Kidney glomerular epithelial cell (primary cell): ENCODE data around the gene MSLN.
"Not testable (repeated sequence)": the region's sequence is repeated elsewhere in the genome, so short reads cannot be mapped to it uniquely, and the experiment has no call there.

Experiments
- DNase-seq: peaks from one replicate; lab custom pipeline; 2025; lab: John Stamatoyannopoulos, UW

MSLN gene

DNA sequence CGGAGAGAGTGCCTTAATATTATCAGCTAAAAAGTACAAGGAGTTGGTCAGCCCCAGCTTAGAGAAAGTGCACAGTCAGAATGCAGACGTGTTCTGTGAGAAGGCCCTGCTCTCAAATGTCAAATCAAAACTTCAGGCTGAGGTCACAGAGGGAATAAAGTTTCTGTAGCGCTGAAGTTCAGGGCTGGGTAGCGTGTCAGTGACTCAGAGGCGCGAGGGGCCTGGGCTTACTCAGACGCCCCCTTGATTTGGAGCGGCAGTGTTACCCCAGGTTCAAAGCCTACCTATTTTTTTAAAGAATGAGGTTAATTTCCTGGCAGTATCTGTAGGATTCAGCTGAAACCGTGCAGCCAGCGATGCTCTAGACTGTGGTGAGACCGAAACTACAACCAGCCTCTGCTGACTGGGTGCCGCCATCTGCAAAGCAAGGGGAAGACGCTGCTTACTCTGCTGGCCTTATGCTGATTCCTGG, 24.5 kb upstream of the MSLN start:
- DNase-seq: no peak

- DNase-seq: no peak
Observed at GRCh38 chr16:736936-737481, 23.5 kb upstream of the MSLN start.

- DNase-seq: no peak
Observed at GRCh38 chr16:739560-740458, 20.7 kb upstream of the MSLN start.

DNA sequence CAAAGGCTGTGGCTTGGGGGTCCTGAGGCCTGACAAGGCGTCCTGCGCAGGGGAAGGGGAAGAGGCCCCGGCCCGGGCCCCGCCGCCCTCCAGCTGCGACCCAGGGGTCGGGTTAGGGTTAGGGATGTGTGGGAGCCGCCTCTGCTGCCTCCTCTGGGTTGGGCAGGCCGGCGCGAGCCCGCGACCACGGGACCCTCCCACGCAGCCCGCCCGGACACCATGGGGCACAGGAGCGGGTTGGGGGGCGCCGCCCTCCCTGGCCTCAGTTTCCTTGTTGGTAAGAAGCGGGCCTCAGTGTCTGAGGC, 20.1 kb upstream of the MSLN start:
- no peak for DNase-seq

DNA sequence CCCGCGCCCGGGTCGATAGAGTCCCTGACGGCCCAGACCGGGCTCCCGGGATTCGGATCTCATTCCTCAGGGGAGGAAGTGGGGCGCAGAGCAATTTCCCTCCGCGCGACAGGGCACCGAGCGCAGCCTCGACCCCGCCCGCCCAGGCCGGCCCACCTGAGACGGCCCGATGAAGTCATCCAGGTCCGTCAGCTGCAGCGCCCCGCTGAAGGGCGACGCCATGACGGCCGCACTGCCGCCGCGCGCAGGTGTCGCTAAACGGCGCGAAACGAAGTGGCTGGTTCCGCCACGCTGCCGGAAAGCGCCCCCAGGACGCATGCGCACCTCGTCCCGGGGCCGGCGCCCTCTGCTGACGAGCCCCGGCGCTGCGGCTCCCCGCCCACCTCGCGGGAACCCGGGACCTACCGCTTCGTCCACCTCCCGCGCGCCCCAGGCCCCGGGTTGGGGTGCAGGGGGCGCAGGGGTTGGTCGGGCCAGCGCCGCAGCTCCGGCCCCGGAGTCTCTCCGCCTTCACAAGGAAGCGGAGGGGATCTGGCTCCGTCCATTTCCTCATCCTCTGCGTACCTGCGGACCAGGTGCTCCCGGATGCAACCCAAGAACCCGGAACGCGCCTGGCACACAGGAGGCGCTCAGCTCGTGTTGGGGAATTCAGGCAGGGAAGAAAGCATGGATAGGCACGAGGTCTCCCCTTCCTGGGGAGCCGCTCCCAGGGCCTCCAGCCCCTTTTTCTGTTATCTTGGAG, 19.6 kb upstream of the MSLN start, which contains the start of gene CIAO3:
Gene CIAO3, minus strand, starts transcription at position 234 of the 742 bp plus-strand sequence. Its CDS starts 12 bp downstream, at position 222.
- peak; percentile 67 for DNase-seq

DNA sequence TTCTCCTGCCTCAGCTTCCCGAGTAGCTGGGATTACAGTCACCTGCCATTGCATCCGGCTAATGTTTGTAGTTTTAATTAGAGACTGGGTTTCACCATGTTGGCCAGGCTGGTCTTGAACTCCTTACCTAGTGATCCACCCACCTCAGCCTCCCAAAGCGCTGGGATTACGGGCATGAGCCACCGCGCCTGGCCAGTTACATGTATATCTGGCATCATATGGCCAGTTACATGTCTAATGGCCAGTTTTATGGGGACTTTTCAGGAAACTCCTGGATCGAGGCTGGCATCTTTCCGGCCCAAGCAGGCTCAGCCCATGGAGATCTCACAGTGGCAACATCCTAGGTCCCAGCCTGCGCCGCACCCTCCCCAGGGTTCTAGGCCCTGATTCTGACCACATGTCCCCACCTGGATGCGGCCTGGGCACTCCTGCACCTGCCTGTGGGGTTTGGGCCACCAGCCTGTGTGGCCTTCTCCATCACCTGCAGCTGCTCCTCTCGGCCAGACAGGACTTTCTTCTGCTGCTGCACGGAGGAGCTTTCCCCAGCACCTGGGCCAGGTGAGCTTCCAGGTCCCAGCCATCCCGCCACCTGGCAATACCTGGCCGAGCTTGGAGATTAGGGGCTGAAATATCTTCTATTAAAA, 18.4 kb upstream of the MSLN start:
- DNase-seq: no peak

- not testable (repeated sequence) for DNase-seq
Observed at GRCh38 chr16:742894-743293, 17.6 kb upstream of the MSLN start.

DNA sequence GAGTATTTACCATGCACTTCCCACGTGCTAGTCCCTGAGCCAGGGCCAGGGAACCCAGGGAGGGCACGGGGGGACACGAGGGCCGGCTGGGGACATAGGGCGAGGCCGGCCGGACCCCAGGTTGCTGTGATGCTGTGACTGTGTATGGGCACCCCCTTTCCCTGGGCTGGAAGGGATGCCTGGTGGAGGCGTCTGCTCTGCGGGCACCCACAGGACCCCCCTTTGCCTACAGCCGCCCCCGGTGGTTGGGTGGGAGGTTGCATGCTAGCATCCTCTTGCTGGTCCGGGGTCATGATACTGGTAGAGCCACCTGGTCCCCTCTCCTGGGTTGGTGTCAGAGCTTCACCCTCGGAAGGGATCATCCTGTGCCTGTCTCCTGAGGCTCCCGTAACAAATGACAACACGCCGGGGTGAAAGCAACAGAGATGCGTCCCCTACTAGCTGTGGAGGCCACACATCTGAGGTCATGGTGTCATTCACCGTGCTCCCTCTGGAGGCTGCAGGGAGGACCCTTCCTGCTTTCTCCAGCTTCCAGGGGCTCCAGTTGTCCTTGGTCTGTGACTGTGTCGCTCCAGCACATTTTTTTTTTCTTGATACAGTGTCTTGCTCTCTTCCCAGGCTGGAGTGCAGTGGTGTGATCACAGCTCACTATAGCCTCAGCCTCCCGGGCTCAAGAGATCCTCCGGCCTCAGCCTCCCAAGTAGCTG, 16.6 kb upstream of the MSLN start:
- DNase-seq: no peak

DNA sequence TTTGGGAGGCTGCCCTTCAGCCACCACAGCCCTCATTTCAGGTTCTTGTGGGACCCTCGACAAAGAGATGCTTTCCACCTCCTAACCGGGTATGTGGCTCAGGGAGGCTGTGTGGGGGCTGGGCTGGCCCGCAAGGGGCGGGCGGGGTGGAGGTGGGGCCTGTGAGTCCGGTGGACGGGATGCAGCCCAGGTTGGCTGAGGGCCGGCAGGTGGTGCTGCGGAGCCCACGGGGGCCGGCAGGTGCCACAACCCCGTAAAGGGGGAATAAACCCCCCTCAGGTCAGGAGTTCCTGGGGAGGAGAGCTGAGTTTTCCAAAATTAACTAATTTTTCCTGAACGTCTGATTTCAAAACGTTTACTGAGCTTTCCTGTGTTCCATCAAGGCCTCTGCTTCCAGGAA, 14.8 kb upstream of the MSLN start:
- no peak for DNase-seq

DNA sequence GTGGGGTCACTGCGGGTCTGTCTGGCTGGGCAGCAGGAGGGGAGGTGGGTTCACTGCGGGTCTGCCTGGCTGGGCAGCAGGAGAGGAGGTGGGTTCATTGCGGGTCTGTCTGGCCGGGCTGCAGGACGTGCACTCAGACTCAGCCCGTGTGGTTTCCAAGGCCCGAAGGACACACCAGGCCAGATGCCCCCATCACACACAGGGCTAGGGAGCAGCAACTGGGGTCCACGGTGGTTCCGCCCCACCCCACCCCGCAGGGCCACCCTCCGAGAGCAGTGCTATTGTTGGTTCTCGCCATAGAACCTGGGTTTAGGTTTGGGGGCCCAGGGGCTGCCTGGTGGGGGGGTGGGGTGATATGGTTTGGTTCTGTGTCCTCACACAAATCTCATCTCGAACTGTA, 13.9 kb upstream of the MSLN start:
- no peak for DNase-seq

GRCh38 chr16:747978-748746, 12.4 kb upstream of the MSLN start:
- no peak for DNase-seq

DNA sequence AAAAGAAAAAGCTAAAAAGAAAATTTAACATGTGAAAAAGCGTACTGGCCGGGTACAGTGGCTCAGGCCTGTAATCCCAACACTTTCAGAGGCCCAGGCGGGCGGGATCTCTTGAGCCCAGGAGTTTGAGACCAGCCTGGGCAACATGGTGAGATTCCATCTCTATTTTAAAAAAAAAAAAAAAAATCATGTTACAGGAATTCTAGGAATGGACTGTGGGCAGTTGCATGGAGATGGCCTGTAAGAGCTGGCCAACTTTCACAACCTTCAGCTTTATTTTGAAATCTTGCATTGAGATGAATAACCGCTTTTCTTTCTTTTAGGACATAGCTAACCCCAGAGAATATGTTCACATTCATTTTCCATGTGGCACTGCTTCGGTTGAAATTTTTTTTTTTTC, 11.5 kb upstream of the MSLN start:
- DNase-seq: peak; percentile 26

GRCh38 chr16:750485-750884, 10.0 kb upstream of the MSLN start:
- DNase-seq: no peak

DNA sequence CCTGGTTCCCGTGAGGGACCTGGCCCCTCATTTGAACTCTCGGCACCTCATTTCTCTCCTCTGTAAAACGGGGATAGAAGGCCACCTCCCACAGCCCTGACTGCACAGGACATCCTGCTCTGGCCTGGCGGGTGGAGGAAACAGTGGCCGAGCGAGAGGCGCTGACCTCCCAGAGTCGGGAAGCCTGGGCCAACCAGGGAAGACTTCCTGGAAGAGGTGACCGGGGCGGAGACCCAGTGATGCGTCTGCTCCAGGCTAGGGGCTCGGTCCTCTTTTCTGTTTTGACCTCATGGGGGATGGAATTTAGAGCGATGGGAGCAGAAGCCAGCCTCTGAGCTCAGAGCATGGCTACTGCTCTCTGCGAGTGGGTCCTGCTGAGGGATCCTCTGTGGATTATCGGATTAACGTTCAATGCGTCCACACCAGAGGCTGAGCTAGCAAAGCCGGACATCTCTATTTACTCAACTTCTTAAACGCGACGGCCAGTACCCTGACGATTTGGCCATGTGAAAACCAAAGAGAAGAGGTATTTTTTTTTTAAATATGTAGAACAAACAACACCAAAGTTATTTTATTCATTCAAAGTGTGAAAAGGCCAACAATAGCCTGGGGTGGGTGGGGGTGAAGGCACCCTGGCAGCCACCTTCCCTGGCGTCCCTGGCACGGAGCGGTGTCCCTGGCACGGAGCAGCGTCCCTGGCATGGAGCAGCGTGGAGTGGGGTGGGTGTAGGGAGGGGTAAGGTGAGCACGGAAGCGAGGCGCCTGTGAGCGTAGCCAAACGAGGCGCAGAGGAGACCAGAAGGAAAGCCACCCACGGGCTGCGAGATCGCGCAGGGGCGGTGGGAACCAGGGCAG, 9.2 kb upstream of the MSLN start:
- no peak for DNase-seq

DNA sequence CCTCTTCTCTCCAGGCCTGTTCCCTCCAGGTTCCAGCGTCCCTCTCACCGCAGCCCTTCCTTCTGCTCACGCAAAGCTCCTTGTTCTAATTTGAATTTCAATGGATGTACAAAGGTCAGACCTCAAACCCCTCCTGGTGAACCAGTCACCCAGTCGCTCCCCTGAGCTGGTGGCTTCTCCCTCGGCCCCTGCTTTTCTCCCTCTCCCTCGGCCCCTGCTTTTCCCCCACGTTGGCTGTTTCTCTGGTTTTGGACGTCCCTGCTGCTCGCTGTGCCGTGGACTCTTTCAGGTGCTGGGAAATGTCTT, 8.6 kb upstream of the MSLN start:
- no peak for DNase-seq

DNA sequence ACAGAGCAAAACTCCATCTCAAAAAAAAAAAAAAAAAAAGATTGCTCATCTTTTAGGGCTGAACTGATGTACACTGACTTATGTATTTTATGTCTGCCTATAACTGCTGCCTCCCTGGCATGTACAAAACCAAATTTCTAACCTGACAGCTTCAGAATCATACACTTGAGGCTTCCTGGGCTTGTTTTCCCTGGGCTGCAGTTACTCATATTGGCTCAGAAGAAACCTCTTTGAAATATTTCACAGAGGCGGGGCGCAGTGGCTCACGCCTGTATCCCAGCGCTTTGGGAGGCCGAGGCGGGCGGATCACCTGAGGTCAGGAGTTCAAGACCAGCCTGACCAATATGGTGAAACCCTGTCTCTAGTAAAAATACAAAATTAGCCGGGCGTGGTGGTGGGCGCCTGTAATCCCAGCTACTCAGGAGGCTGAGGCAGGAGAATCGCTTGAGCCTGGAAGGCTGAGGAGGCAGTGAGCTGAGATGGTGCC, 6.4 kb upstream of the MSLN start:
- DNase-seq: not testable (repeated sequence)

GRCh38 chr16:754656-755055, 5.9 kb upstream of the MSLN start:
- no peak for DNase-seq

DNA sequence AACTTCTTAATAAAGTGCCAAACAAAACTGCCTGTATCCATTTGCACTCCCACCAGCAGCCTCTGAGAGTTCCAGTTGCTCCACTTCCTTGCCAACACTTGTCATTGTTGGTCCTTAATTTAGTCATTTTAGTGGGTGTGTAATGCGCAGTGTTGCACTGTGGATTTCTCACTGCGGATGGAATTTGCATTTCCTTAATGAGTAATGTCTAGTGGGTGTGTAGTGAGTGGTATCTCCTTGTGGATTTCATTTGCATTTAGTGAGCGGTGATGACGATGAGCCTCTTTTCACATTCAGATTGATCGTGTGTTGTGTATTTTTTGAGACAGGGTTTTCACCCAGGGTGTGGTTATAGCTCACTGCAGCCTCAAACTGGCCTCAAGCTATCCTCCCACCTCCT, 4.1 kb upstream of the MSLN start:
- DNase-seq: no peak

DNA sequence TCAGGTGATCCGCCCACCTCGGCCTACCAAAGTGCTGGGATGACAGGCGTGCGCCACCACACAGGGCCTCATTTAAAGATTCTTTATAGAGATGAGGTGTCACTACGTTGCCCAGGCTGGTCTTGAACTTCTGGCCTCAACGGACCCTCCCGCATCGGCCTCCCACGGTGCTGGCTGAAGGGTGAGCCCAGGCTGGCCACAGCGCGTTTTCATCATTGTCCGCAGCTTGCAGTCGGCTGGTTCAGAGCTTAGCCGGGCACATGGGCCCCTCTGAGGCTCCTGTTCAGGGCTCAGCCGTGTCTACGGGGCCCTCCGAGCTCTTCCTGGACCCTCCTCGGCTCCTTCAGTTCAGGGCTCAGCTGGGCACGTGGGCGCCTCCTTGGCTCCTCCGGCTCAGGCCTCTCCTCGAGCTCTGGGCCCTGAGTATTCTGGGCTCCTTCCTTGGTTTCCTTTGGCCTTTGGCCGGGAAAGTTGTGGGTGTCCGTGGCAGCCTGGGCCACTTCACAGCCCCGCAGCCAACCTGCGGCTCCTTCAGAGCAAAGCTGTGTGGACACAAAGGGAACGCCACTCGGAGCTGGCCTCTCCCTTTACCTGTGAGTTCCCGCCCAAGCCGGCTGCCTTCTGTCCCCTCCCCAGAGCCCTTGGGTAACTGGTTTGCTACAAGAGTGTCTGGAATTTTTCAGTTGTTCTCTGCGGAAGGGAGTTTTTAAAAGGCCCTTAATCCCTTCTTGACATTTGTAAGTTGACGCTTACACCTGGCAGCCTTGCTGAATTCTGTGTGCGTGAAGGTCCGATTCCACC, 1.2 kb upstream of the MSLN start:
- DNase-seq: no peak
